HEK293 (cell line): Measurements from ENCODE around the gene ITSN1.

Source experiments
- BCL11B ChIP-seq: fragments of 450-650 bp; formaldehyde crosslinking; IDR thresholded peaks from 2 replicates; pipeline ENCODE4 v1.5.1; 2016; ENCODE audit warnings: low read depth, missing biosample characterization, missing genetic modification characterization
- CTCF ChIP-seq: fragments of 450-650 bp; formaldehyde crosslinking; IDR thresholded peaks from 2 replicates; pipeline ENCODE4 v1.5.1; 2016; ENCODE audit warnings: missing biosample characterization, missing genetic modification characterization
- FEZF1 ChIP-seq: fragments of 450-650 bp; formaldehyde crosslinking; IDR thresholded peaks from 2 replicates; pipeline ENCODE4 v1.5.1; 2016; ENCODE audit warnings: missing biosample characterization, missing genetic modification characterization
- KLF17 ChIP-seq: fragments of 450-650 bp; formaldehyde crosslinking; IDR thresholded peaks from 2 replicates; pipeline ENCODE4 v1.5.1; 2016; ENCODE audit warnings: missing biosample characterization, missing genetic modification characterization
- PATZ1 ChIP-seq: fragments of 450-650 bp; formaldehyde crosslinking; IDR thresholded peaks from 2 replicates; pipeline ENCODE4 v1.5.1; 2016; ENCODE audit warnings: missing biosample characterization, missing genetic modification characterization
- ZFP3 ChIP-seq: fragments of 450-650 bp; formaldehyde crosslinking; IDR thresholded peaks from 2 replicates; pipeline ENCODE4 v1.5.1; 2016; ENCODE audit warnings: low read depth, missing biosample characterization, missing genetic modification characterization
- ZNF24 ChIP-seq: fragments of 450-650 bp; formaldehyde crosslinking; IDR thresholded peaks from 2 replicates; pipeline ENCODE4 v1.5.1; 2016; ENCODE audit warnings: missing biosample characterization, missing genetic modification characterization
- ZNF677 ChIP-seq: fragments of 450-650 bp; IDR thresholded peaks from 2 replicates; pipeline ENCODE4 v1.5.0; 2018; ENCODE audit warnings: missing biosample characterization, mild to moderate bottlenecking, missing genetic modification characterization, moderate library complexity
- ZSCAN18 ChIP-seq: fragments of 450-650 bp; formaldehyde crosslinking; IDR thresholded peaks from 2 replicates; pipeline ENCODE4 v1.5.1; 2016; ENCODE audit warnings: missing biosample characterization, missing genetic modification characterization
- TF ChIP-seq, protein P1 (sequence below): fragments of 450-650 bp; formaldehyde crosslinking; IDR thresholded peaks from 2 replicates; pipeline ENCODE4 v1.5.1; 2016; ENCODE audit warnings: missing biosample characterization, missing genetic modification characterization
- TF ChIP-seq, protein P2 (sequence below): fragments of 450-650 bp; formaldehyde crosslinking; IDR thresholded peaks from 2 replicates; pipeline ENCODE4 v1.5.1; 2016; ENCODE audit warnings: missing biosample characterization, missing genetic modification characterization
- TF ChIP-seq, protein P3 (sequence below): fragments of 450-650 bp; formaldehyde crosslinking; IDR thresholded peaks from 2 replicates; pipeline ENCODE4 v1.5.1; 2016; ENCODE audit warnings: missing biosample characterization, missing genetic modification characterization, low read depth

DNA sequence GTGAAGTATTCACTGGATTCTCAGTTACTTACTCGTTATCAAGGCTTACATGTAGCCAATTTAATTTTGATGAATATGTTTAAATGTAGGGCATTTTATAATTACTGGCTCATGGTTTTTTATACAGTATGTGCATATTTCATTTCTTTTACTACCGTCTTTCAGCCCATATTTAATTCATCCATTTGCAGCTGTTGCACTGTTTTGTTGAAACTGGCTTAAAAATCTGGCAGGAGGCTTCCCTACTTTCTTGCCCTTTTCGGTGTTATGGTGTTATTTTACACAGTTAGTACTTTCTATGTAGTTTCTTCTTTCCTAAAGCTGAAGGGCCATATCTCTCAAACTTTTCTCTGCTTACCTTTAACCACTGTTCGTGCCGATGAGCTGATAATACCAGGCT is 54.2 kb downstream of the ITSN1 start:
- TF ChIP-seq CTCF (tag by site-specific recombination) (no peak), ZNF24 (tag by site-specific recombination) (no peak), ZSCAN18 (no peak), ZNF677 (no peak), ZFP3 (tag by site-specific recombination) (no peak), KLF17 (tag by site-specific recombination) (no peak), BCL11B (tag by site-specific recombination) (no peak), PATZ1 (tag by site-specific recombination) (no peak), FEZF1 (no peak)
- TF ChIP-seq, protein P1, sequence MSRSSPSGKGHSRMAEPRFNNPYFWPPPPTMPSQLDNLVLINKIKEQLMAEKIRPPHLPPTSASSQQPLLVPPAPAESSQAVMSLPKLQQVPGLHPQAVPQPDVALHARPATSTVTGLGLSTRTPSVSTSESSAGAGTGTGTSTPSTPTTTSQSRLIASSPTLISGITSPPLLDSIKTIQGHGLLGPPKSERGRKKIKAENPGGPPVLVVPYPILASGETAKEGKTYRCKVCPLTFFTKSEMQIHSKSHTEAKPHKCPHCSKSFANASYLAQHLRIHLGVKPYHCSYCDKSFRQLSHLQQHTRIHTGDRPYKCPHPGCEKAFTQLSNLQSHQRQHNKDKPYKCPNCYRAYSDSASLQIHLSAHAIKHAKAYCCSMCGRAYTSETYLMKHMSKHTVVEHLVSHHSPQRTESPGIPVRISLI (tag by site-specific recombination): no peak
- TF ChIP-seq, protein P2, sequence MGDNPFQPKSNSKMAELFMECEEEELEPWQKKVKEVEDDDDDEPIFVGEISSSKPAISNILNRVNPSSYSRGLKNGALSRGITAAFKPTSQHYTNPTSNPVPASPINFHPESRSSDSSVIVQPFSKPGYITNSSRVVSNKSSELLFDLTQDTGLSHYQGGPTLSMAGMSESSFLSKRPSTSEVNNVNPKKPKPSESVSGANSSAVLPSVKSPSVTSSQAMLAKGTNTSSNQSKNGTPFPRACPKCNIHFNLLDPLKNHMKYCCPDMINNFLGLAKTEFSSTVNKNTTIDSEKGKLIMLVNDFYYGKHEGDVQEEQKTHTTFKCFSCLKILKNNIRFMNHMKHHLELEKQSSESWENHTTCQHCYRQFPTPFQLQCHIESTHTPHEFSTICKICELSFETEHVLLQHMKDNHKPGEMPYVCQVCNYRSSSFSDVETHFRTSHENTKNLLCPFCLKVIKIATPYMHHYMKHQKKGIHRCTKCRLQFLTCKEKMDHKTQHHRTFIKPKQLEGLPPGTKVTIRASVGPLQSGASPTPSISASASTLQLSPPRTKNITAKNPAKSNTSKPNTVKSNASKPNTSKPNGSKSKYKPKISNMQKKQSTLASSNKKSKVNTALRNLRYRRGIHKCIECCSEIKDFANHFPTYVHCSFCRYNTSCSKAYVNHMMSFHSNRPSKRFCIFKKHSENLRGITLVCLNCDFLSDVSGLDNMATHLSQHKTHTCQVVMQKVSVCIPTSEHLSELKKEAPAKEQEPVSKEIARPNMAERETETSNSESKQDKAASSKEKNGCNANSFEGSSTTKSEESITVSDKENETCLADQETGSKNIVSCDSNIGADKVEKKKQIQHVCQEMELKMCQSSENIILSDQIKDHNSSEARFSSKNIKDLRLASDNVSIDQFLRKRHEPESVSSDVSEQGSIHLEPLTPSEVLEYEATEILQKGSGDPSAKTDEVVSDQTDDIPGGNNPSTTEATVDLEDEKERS (tag by site-specific recombination): no peak
- TF ChIP-seq, protein P3, sequence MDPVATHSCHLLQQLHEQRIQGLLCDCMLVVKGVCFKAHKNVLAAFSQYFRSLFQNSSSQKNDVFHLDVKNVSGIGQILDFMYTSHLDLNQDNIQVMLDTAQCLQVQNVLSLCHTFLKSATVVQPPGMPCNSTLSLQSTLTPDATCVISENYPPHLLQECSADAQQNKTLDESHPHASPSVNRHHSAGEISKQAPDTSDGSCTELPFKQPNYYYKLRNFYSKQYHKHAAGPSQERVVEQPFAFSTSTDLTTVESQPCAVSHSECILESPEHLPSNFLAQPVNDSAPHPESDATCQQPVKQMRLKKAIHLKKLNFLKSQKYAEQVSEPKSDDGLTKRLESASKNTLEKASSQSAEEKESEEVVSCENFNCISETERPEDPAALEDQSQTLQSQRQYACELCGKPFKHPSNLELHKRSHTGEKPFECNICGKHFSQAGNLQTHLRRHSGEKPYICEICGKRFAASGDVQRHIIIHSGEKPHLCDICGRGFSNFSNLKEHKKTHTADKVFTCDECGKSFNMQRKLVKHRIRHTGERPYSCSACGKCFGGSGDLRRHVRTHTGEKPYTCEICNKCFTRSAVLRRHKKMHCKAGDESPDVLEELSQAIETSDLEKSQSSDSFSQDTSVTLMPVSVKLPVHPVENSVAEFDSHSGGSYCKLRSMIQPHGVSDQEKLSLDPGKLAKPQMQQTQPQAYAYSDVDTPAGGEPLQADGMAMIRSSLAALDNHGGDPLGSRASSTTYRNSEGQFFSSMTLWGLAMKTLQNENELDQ (tag by site-specific recombination): no peak
